NCI-H748 (cell line): Measurements from ENCODE around the gene SCCPDH.

Experiments
- DNase-seq: peaks from one replicate; lab custom pipeline; 2025; ENCODE audit not compliant: unreplicated experiment; lab: John Stamatoyannopoulos, UW

The SCCPDH gene

GRCh38 chr1:246784621-246785493 lies 60.6 kb downstream of the SCCPDH start:
- DNase-seq, result no peak

GRCh38 chr1:246785494-246786111 lies 61.4 kb downstream of the SCCPDH start:
- no peak for DNase-seq

- DNase-seq, result peak; percentile 83
Observed at GRCh38 chr1:246786606-246787238, 62.5 kb downstream of the SCCPDH start.

DNA sequence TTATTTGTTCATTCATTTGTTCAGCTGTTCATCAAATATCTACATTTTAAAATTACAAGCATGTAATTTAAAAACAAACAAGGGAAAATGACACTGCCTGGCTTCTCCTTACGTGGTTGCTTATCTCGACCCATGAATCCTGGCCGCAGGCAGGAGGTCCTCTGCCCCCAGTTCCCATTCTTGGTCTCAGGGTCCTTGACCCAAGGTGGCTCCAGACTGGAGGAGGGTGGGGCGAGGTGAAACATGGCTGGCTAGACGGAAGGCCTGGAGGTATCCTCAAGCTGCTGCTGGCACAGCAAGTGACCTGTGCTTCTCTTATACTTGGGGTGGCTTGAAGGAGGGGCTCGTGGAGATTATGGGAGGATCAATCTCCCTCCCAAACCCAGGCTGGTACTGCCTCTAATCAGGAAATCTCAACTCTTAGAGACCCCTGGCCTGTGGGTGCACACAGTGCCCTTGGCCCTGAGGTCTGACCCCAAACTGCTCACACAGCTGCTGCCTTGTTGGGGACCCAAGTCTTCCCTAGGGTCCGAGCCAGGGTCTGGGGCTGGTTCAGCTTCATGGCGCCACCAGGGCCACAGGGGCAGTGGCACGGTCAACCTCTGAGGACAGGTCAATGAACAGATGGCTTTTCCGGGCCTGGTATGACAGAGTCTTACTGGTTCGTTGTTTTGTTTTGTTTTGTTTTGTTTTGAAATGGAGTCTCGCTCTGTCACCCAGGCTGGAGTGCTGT lies 63.7 kb downstream of the SCCPDH start:
- peak; percentile 53 for DNase-seq

GRCh38 chr1:246788895-246789338 lies 64.7 kb downstream of the SCCPDH start:
- DNase-seq, result no peak

DNA sequence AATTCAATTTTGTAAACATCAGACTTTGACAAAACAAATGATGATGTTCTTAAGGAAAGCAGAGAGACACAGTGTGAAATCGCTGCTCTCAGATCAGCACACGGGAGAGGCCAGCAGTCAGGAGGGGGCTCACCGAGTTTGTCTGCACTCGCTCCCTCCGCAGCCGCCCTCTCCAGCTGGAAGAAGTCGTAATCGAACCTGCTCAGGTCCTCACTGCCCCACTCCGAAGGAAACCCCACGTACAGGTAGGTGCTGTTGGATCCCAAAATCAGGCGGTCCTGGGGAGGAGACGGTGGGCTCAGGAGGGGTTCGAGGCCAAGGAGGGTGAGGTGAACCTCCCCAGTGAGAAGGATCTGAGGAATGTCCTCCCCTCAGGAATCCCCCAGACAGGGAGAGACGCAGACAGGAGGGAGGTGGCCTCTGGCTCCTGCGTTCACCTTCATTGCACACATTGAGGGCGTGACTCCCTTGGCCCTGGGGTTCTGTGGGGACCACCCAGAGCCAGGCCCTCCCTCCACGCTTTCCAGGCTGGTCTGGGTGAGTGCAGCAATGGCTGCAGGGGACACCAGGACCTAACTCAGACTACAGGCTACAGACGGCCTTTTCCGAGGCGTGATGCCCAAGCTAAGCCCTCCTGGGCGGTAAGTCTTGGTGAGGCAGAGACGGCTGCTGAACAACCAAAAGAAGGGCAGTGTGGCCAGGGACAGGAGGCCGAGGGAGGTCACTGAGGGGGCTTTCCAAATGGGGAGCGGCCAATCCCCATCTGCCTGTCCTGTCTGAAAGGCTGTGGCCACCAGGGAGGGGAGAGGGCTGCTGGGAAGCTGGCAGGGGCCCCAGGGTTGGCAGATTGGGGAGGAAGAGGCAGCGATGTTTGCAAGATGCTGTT lies 65.5 kb downstream of the SCCPDH start:
- DNase-seq, result no peak

GRCh38 chr1:246790364-246790763 lies 66.2 kb downstream of the SCCPDH start:
- DNase-seq, result no peak

- DNase-seq, result no peak
Observed at GRCh38 chr1:246790833-246791232, 66.6 kb downstream of the SCCPDH start.

DNA sequence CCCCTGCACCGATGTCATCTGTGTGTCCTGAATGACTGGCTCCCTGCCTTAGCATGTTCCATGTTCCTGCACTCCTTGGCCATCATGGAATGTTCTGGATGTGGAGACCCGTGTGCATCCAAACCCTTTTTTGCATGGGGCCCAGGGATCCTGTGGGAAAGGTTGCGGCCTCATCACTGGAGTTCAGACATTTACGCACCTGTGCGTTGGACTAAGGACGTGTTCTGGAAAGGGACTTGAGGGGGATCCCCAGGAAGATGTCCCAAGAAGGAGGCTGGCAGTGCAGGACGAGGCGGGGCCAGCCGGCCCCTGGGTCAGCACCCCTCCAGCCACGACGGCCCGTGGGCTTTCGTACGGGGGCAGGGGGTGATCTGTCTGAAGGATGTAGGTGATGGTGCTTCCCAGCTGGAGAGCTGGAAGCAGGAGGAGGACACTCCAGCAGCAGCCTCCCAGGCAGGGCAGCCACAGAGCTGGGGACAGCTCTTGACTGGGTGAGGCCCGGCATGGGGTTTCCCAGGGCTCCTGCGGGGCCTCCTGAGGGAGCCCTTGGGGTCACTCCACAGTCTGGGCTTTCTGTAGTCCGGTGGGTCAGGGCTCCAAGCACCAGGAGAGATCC lies 67.2 kb downstream of the SCCPDH start:
- DNase-seq, result no peak

- DNase-seq, result no peak
Observed at GRCh38 chr1:246792603-246793002, 68.4 kb downstream of the SCCPDH start.

GRCh38 chr1:246793356-246793896 lies 69.2 kb downstream of the SCCPDH start:
- no peak for DNase-seq

- no peak for DNase-seq
Observed at GRCh38 chr1:246794048-246794827, 70.0 kb downstream of the SCCPDH start.

- DNase-seq, result peak; percentile 57
Observed at GRCh38 chr1:246794828-246795671, 70.8 kb downstream of the SCCPDH start.

GRCh38 chr1:246795906-246796694 lies 71.9 kb downstream of the SCCPDH start:
- peak; percentile 52 for DNase-seq

DNA sequence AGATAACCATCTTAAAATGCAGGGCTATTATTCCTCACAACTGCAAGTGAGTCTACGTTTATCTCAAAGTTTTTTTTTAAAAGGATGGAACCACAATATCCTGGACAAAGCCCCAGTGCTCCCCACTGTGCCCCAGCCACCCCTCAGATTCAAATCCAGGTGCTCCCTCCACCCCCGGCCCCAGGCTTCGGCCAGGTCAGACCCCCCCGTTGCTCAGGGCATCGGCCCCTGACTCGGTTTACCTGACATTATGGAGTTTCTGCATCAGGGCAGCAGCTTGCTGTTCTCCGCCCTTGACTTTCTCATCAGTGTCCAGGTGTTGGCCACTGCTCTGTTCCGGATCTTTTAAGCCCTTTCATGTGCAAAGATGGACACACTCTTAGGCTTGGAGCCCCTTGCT lies 72.9 kb downstream of the SCCPDH start:
- no peak for DNase-seq

DNA sequence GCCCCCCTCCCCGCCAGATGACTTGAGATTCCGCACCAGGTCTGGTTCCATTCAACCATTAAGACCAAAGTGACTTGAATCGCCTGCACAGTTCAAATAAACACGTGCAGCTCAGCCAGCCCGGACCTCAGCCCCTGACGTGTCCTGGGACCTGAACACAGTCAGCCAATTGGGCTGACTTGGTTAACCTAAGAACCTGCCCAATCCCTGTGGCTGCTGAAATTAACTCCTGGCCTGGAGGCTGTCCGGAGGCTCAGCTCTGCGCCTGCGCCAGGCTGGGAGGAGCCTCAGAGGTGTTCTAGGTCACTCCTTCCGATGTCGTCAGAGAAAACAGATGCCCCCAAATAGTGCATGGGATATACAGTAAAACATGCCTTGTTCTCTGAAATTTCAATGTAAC lies 73.4 kb downstream of the SCCPDH start:
- no peak for DNase-seq

GRCh38 chr1:246798107-246798506 lies 73.9 kb downstream of the SCCPDH start:
- no peak for DNase-seq
